Measurements from ENCODE around the gene ZNF823. TPM values are rescaled to one million over a fixed set of nuclear protein-coding genes. Genes with fewer than 3 reads are reported as not detected.
A peak's percentile ranks its signal among the peaks of the same experiment; 100 is the strongest.
"Not testable (repeated sequence)": the region's sequence is repeated elsewhere in the genome, so short reads cannot be mapped to it uniquely, and the experiment has no call there.

The ZNF823 gene
- polyA plus RNA-seq (ENCODE audit: low read depth in 6 of 6) = 1 to 10 TPM in 5 of 6 donors, not detected in 1; 1.2 to 3.0 (median 1.7) TPM

DNA sequence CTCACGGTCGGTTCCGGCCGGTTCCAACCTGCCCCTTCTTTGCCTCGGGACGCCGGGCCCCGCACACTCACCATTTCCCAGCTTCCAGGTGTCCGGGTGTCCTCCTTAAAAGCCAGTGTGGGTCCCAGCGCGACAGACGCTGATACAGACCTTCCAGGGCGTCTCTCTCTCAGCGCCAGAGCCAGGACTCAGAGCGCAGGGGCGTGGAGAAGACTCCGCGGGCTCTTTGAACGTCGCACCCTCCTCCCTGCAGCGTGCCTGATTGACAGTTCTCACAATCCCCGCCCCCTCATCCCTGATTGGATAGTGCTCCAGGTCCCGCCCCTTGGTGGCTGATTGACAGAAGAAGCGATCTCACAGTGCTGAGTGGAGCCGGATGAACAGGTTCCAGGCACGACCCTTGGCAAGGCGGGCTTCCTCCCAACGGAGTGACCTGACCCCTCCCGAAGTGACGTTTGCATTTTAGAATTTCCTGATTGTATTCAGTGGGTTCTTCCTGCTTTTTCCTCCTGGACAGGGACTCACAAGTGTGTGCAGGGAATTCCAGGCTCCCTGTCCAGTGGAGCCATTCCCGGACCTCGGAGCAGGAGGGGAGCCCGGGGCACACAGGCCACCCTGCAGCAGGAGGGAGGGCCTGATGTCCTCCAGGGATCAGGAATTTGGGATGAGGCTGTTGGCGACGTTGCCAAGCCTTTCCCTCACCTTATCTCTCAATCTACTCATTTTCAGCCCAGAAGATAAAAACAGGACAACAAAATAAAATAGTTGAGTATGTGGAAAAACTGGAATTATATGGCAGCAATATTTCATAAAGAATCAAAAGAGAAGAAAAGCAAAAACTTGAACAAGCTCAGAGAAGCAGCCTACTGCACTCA lies at the start of gene ZNF823:
TSS of gene ZNF823 (minus strand) at position 201 of the 875 bp plus-strand sequence. CDS start at position 74, 127 bp downstream.
- DNase-seq (peak; percentile 90), ATAC-seq (ENCODE audit: low read depth in 2 of 2) (peak; percentile 97 to 98)
- peak within 1 kb of the TSS; percentile 94 to 100 (median 99) for H3K4me3 Mint-ChIP-seq
- H3K36me3 Mint-ChIP-seq = no peaks in the 10 kb centered on the region
- no peaks in the 10 kb centered on the region for H3K9me3 Mint-ChIP-seq
- H3K27me3 Mint-ChIP-seq = peaks cover 0 to 7% (median 6%) of the 10 kb centered on the region in 3 donors
- H3K27ac Mint-ChIP-seq = peak within 1 kb of the TSS; percentile 81 to 95 (median 86)
- H3K4me1 Mint-ChIP-seq = peaks cover 17 to 27% (median 26%) of the 10 kb centered on the region in 3 donors

DNA sequence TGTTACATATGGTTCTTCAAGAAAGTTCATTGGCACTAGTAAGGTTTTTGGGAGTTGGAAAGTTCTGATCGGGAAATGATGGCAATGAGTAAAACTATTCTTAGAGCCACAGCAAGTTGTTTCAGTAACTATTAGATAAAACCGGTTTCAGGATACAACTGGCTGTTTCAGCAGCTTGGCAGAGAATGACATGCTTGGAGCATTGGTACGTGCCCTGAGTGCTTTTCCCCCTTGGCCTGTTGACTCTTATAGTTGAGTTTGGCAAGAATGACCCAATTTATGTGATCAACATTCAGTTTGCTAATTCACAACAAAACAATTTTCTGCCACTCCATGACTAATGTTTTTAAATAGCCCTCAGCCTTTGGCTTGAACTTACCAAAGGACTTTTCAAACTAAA lies 48.8 kb upstream of the ZNF823 start:
- no peak overlapping the region for H3K4me3 Mint-ChIP-seq
- ATAC-seq (ENCODE audit: low read depth in 2 of 2) (no peak), DNase-seq (no peak)
- no peaks in the 10 kb centered on the region for H3K27me3 Mint-ChIP-seq
- H3K36me3 Mint-ChIP-seq = peaks cover 11 to 16% of the 10 kb centered on the region in 2 donors
- no peaks in the 10 kb centered on the region for H3K4me1 Mint-ChIP-seq
- H3K27ac Mint-ChIP-seq = no peak overlapping the region
- H3K9me3 Mint-ChIP-seq = peaks cover 10 to 88% (median 69%) of the 10 kb centered on the region in 7 donors

- Mint-ChIP-seq H3K4me3 (peak overlapping the region in 1 of 8 donors; percentile 42), H3K36me3 (peaks cover 29 to 32% of the 10 kb centered on the region in 2 donors)
Observed at GRCh38 chr19:11784356-11784755, 45.6 kb upstream of the ZNF823 start.

GRCh38 chr19:11783767-11784166 lies 45.0 kb upstream of the ZNF823 start:
- H3K27me3 Mint-ChIP-seq = no peaks in the 10 kb centered on the region
- peaks cover 4 to 92% (median 74%) of the 10 kb centered on the region in 7 donors for H3K9me3 Mint-ChIP-seq
- no peak overlapping the region for H3K4me3 Mint-ChIP-seq
- DNase-seq = no peak
- H3K36me3 Mint-ChIP-seq = peaks cover 32% of the 10 kb centered on the region in 2 donors
- no peaks in the 10 kb centered on the region for H3K4me1 Mint-ChIP-seq
- no peak overlapping the region for H3K27ac Mint-ChIP-seq
- ATAC-seq (ENCODE audit: low read depth in 2 of 2) = no peak

More at GRCh38 chr19:11784356-11784755, 45.6 kb upstream of the ZNF823 start:
- Mint-ChIP-seq H3K4me1 (no peaks in the 10 kb centered on the region), H3K27me3 (no peaks in the 10 kb centered on the region), H3K27ac (peak overlapping the region in 1 of 6 donors; percentile 52), H3K9me3 (peaks cover 4 to 92% (median 75%) of the 10 kb centered on the region in 7 donors)
- DNase-seq (no peak), ATAC-seq (ENCODE audit: low read depth in 2 of 2) (no peak)

- Mint-ChIP-seq H3K27me3 (no peaks in the 10 kb centered on the region), H3K27ac (no peak overlapping the region), H3K9me3 (peaks cover 4 to 88% (median 70%) of the 10 kb centered on the region in 7 donors), H3K4me1 (no peaks in the 10 kb centered on the region), H3K4me3 (no peak overlapping the region), H3K36me3 (peaks cover 41 to 45% of the 10 kb centered on the region in 2 donors)
- no peak for ATAC-seq (ENCODE audit: low read depth in 2 of 2)
- no peak for DNase-seq
Observed at GRCh38 chr19:11781295-11782057, 42.7 kb upstream of the ZNF823 start.

DNA sequence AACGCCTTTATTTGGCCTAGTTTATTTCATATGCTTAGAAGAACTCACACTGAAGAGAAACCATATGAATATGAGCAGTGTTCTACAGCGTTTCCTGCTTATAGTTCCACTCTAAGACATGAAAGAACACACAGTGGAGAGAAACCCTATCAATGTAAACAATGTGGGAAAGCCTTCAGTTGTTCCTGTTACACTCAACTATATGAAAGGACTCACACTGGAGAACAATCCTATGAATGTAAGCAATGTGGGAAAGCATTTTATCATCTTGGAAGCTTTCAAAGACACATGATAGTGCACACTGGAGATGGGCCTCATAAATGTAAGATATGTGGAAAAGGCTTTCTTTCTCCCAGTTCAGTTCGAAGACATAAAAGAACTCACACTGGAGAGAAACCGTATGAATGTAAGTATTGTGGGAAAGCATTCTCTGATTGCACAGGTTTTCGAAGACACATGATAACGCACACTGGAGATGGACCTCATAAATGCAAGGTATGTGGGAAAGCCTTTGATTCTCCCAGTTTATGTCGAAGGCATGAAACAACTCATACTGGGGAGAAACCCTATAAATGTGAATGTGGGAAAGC lies 41.8 kb upstream of the ZNF823 start:
- Mint-ChIP-seq H3K4me1 (no peaks in the 10 kb centered on the region), H3K36me3 (peaks cover 41 to 52% of the 10 kb centered on the region in 2 donors)
- no peak for ATAC-seq (ENCODE audit: low read depth in 2 of 2)

DNA sequence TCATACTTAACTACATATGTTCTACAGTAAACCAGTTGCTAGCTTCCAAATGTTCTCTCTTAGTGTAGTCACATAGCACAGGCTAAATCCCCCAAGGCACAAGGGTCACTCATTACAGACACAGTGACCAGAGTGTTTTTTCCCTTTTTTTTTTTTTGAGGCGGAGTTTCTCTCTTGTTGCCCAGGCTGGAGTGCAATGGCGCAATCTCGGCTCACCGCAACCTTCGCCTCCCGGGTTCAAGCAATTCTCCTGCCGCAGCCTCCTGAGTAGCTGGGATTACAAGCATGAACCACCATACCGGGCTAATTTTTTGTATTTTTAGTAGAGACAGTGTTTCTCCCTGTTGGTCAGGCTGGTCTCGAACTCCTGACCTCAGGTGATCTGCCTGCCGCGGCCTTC lies 37.9 kb upstream of the ZNF823 start:
- not testable (repeated sequence) for H3K27me3 Mint-ChIP-seq; DNase-seq; H3K4me1 Mint-ChIP-seq; H3K4me3 Mint-ChIP-seq; H3K27ac Mint-ChIP-seq; ATAC-seq (ENCODE audit: low read depth in 2 of 2)
- H3K36me3 Mint-ChIP-seq = peaks cover 52 to 57% of the 10 kb centered on the region in 2 donors
- H3K9me3 Mint-ChIP-seq = peaks cover 5 to 94% (median 72%) of the 10 kb centered on the region in 7 donors

More for the DNA sequence above, 41.8 kb upstream of the ZNF823 start:
- peaks cover 4 to 89% (median 74%) of the 10 kb centered on the region in 7 donors for H3K9me3 Mint-ChIP-seq
- H3K4me3 Mint-ChIP-seq = peak overlapping the region in 1 of 8 donors; percentile 40
- DNase-seq = no peak
- H3K27ac Mint-ChIP-seq = no peak overlapping the region
- no peaks in the 10 kb centered on the region for H3K27me3 Mint-ChIP-seq

- Mint-ChIP-seq H3K9me3 (peaks cover 9 to 74% (median 57%) of the 10 kb centered on the region in 7 donors), H3K4me3 (peak overlapping the region in 1 of 8 donors; percentile 7), H3K36me3 (peaks cover 44 to 46% of the 10 kb centered on the region in 2 donors), H3K4me1 (peaks cover 17 to 33% (median 33%) of the 10 kb centered on the region in 3 donors)
- not testable (repeated sequence) for H3K27me3 Mint-ChIP-seq; ATAC-seq (ENCODE audit: low read depth in 2 of 2); DNase-seq; H3K27ac Mint-ChIP-seq
Observed at GRCh38 chr19:11771520-11771919, 32.8 kb upstream of the ZNF823 start.

- peak overlapping the region in 2 of 8 donors; percentile 49 to 79 for H3K4me3 Mint-ChIP-seq
- ATAC-seq (ENCODE audit: low read depth in 2 of 2) (no peak), DNase-seq (no peak)
- H3K9me3 Mint-ChIP-seq = peaks cover 10 to 62% (median 47%) of the 10 kb centered on the region in 7 donors
- H3K4me1 Mint-ChIP-seq = peaks cover 17 to 40% (median 35%) of the 10 kb centered on the region in 3 donors
- no peaks in the 10 kb centered on the region for H3K27me3 Mint-ChIP-seq
- H3K27ac Mint-ChIP-seq = peak overlapping the region in 3 of 6 donors; percentile 18 to 82 (median 48)
- peaks cover 36 to 46% of the 10 kb centered on the region in 2 donors for H3K36me3 Mint-ChIP-seq
Observed at GRCh38 chr19:11769995-11770394, 31.2 kb upstream of the ZNF823 start.

DNA sequence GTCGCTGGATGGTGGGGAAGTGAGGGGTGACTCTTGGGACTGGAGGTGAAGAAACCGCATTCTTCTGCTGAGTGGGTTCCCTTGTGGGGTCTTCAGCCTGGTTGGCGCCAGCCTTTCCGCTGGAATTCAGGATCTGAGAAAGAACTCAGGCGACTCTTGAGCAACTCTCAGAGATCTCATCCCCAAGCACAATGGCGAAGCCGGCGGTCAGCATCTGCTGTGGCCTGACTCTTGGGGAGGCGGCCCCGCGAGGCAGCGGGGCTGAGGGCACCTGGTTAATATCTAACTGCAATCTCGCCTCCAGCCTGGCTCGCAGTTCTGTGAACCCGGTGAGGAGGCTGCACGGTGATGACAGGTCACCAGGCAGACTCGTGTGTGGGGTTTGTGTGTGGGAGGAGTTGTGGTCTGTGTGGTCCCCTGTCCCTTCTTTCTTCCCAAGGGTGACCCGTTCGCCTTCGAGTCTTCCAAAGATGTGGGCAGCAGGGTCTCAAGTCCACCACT lies 28.9 kb upstream of the ZNF823 start:
- H3K4me1 Mint-ChIP-seq = peaks cover 17 to 40% (median 35%) of the 10 kb centered on the region in 3 donors
- DNase-seq = peak; percentile 6
- H3K36me3 Mint-ChIP-seq = peaks cover 27 to 41% of the 10 kb centered on the region in 2 donors
- peak overlapping the region; percentile 64 to 97 (median 88) for H3K27ac Mint-ChIP-seq
- peak in 1 of 2 donors; percentile 12 for ATAC-seq (ENCODE audit: low read depth in 2 of 2)
- H3K27me3 Mint-ChIP-seq = no peaks in the 10 kb centered on the region
- peak overlapping the region; percentile 97 to 99 (median 98) for H3K4me3 Mint-ChIP-seq
- peaks cover 16 to 57% (median 40%) of the 10 kb centered on the region in 7 donors for H3K9me3 Mint-ChIP-seq

DNA sequence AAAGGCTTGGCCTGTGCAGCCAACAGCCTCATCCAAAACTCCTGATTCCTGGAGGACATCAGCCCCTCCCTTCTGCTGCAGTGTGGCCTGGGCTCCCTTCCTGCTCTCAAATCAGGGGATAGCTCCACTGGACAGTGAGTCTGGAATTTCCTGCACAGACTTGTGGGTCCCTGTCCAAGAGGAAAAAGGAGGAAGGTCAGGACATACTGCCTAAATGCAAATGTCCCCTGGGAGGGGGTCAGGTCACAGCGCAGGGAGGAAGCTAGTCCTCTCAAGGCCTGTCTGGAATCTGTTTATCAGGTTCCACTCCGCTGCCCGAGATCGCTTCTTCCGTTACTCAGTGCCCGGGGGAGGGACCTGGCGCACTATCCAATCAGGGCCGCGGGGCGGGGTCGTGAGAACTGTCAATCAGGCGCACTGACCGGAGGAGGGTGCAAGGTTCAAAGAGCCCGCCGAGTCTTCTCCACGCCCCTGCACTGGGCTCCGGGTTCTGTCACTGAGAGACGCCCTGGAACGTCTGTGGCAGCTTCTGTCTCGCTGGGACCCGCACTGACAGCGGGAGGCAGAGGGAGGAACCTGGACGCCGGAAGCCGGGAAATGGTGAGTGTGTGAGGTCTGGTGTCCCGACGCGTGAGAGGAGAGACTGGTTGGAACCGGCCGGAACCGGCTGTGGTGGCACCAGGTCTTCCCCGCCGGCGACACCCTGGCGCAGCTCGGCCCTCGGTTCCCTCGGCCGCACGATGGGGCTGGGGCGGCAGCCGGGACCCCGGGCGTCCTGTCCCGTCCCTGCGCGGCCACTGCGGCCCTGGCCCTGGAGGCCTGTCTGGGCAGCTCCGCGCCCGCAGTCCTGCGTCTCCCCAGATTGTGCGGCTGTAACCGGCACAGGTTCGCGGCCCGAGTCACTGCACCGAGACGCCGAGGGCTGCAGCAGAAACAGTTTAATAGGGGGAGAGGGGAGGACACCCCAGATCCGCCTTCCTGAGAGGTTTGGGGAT lies 28.1 kb upstream of the ZNF823 start, which contains the start of gene ZNF441:
TSS of gene ZNF441 (plus strand) at position 404 of the 995 bp plus-strand sequence. CDS start at position 598, 194 bp downstream.
- peaks cover 28 to 34% of the 10 kb centered on the region in 2 donors for H3K36me3 Mint-ChIP-seq
- DNase-seq = peak; percentile 80
- peaks cover 10 to 60% (median 32%) of the 10 kb centered on the region in 7 donors for H3K9me3 Mint-ChIP-seq
- peaks cover 17 to 36% (median 31%) of the 10 kb centered on the region in 3 donors for H3K4me1 Mint-ChIP-seq
- peak; percentile 89 to 92 for ATAC-seq (ENCODE audit: low read depth in 2 of 2)
- H3K27ac Mint-ChIP-seq = peak within 1 kb of the TSS; percentile 87 to 97 (median 95)
- peak within 1 kb of the TSS; percentile 97 to 99 (median 98) for H3K4me3 Mint-ChIP-seq
- no peaks in the 10 kb centered on the region for H3K27me3 Mint-ChIP-seq
